AG04449 (cell line): ENCODE results near the gene RNF14.
"Not testable (repeated sequence)": the region's sequence is repeated elsewhere in the genome, so short reads cannot be mapped to it uniquely, and the experiment has no call there.

ENCODE experiments used
- CTCF ChIA-PET: fragments of 350-600 bp; formaldehyde crosslinking; extraction: SDS; loops from one replicate; lab custom pipeline; 2021; ENCODE audit warnings: antibody characterized with exemption; lab: Yijun Ruan, JAX
- POLR2A ChIA-PET: fragments of 400-600, 350-600 bp; formaldehyde crosslinking; extraction: SDS; loops from one replicate; lab custom pipeline; 2020; ENCODE audit warnings: antibody characterized with exemption, inconsistent platforms; lab: Yijun Ruan, JAX
- DNase-seq: peaks from one replicate; pipeline ENCODE4 v3.0.0-alpha.2; 2010; ENCODE audit warnings: low read depth, low spot score
- H3K4me3 ChIP-seq: 2 replicates; pipeline ENCODE4 v1.5.1; 2011; ENCODE audit warnings: low read depth, mild to moderate bottlenecking, control low read depth, low read length
- TF ChIP-seq, protein P1 (sequence below): IDR thresholded peaks from one replicate; pipeline ENCODE4 v1.5.1; 2011; ENCODE audit warnings: mild to moderate bottlenecking, moderate library complexity, low read length, control low read depth, inconsistent platforms; ENCODE audit not compliant: insufficient read depth; ENCODE audit errors: missing control alignments

RNF14 gene

DNA sequence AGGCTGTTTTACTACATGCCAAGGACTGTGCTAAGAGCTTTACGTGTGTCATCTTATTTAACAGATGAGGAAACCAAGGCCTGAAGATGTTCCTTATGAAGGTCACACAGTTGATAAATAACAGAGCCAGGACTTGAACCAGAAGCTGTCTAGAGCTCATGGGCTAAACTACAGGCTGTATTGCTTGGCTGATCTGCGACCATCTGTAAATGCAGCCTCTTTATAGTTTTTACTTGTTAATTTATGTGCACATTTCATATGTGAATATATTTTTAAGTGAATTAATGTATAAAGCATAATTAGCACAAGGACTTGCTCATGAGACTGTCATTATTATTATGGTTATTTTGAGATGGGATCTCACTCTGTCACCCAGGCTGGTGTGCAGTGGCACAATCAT, 63.2 kb downstream of the RNF14 start:
- ChIA-PET CTCF (interaction anchor here (1.3 kb wide), 2 partner anchors 13 to 17 kb away, joined by 4 read pairs; no protein-coding TSS in a partner anchor), POLR2A (no interaction called here)
- TF ChIP-seq, protein P1, sequence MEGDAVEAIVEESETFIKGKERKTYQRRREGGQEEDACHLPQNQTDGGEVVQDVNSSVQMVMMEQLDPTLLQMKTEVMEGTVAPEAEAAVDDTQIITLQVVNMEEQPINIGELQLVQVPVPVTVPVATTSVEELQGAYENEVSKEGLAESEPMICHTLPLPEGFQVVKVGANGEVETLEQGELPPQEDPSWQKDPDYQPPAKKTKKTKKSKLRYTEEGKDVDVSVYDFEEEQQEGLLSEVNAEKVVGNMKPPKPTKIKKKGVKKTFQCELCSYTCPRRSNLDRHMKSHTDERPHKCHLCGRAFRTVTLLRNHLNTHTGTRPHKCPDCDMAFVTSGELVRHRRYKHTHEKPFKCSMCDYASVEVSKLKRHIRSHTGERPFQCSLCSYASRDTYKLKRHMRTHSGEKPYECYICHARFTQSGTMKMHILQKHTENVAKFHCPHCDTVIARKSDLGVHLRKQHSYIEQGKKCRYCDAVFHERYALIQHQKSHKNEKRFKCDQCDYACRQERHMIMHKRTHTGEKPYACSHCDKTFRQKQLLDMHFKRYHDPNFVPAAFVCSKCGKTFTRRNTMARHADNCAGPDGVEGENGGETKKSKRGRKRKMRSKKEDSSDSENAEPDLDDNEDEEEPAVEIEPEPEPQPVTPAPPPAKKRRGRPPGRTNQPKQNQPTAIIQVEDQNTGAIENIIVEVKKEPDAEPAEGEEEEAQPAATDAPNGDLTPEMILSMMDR: no peak
- H3K4me3 ChIP-seq: no peak overlapping the region
- no peak for DNase-seq

DNA sequence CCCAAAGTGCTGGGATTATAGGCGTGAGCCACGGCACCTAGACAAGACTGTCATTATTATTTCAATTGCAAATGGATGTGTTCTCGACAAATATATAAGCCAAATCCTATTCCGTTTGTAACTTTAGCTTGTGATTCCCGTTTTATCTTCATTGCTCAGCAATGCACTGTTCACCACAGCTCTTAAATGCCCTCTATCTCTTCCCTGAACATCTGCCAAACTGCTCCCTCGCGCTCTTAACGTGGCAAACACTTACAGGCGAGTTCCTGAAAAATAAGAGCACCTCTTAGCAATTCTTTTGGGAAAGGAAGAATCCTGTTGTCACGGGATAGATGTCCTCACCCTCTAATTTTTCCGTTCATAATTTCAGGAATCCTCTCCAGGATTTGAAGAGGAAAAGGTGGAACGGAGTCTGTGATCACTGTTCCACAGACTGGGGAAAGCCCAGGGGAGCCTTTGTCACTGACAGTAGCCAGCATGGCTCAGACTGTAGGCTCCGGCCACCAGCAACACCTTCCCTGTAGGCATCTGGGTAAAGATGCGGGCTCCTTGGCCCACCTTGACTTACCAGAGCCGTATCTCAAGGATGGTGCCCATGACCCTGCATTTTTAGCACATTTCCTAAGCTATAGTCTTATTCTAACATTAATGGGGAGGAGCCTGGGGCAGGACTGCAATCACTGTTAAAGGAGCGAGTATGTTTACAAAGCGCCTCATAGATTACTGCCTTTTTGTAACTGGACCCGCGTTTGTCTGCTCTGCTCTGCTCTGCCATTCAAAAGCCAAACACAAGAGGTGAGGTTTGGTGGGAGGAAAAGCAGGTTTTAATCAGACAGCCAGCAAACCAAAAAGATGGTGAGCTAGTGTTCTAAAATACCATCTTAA, 64.1 kb downstream of the RNF14 start:
- TF ChIP-seq, protein P1: no peak
- H3K4me3 ChIP-seq: no peak overlapping the region
- DNase-seq: no peak
- ChIA-PET POLR2A (no interaction called here), CTCF (interaction anchor here (1.3 kb wide), 2 partner anchors 12 to 18 kb away, joined by 4 read pairs; no protein-coding TSS in a partner anchor)

DNA sequence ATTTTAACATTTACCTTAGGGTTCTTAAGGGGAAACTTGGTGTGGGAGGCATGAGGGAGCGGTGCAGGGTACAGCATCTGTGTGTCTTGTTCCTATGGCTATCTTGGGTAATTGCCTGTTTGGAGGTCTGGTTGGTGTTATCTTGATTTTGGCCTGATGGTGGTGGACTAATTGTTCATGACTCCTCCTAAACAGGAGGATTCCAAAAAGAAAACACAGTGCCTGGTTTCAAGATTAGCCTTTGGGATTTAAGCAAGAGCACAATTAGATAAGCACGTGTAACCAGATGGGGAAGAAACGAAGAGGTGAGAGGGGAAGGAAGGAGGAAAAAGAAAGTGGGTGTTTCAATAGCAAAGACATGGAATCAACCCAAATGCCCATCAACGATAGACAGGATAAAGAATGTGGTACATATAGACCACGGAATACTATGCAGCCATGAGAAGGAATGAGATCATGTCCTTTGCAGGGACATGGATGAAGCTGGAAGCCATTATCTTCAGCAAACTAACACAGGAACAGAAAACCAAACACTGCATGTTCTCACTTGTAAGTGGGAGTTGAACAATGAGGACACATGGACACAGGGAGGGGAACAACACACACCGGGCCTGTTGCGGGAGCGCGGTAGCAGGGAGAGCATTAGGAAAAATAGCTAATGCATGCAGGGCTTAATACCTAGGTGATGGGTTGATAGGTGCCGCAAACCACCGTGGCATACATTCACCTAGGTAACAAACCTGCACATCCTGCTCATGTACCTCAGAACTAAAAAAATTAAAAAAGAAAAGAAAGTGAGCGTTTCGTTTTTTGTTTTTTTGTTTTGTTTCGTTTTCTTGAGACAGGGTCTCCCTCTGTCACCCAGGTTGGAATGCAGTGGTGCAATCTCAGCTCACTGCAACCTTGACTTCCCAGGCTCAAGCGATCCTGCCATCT, 65.0 kb downstream of the RNF14 start:
- CTCF ChIA-PET: interaction anchor here (1.3 to 1.4 kb wide), 3 partner anchors 11 to 105 kb away, joined by 4 read pairs; no protein-coding TSS in a partner anchor
- POLR2A ChIA-PET, H3K4me3 ChIP-seq, DNase-seq: not testable (repeated sequence)

DNA sequence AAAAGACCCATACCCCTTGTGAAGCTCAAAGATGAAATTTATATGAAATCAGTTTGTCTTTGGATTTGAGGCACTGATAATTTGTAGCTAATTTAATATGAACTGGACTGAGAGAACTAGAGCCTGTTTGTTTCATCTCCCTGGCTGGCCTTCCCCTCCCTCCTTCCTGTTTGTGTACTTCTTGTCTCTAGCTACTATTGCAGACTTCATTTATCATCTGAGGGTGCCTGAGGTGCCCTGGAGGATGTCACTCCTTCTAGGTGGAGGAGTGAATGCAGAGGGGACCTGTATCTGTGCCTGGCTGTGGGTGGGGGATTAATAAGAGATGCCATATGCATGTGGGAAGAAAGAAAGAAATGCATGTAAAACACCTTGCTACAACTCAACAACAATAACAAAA, 66.1 kb downstream of the RNF14 start:
- POLR2A ChIA-PET: no interaction called here
- no peak for DNase-seq
- TF ChIP-seq, protein P1: no peak
- CTCF ChIA-PET: interaction anchor here (1.4 kb wide), 1 partner anchor 104 kb away, joined by 4 read pairs; no protein-coding TSS in a partner anchor
- no peak overlapping the region for H3K4me3 ChIP-seq

DNA sequence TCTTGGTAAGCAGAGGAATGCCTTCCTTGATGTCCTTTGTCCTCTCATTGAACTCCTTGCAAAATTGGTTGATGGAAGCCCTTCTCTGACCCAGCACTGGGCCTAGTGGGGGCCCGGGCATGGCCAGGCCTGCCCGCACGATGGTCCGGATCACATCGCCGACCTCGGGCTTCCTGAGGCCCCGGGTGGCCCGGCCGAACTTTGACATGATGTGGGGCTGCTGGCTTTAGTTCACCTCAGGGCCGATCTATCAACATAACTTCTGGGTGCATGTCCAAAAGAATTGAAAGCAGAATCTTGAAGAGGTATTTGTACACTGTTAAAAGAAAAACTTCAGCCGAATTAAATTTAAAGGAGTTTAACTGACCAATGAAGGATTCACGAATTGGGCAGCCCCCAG, 68.0 kb downstream of the RNF14 start:
- TF ChIP-seq, protein P1: no peak
- H3K4me3 ChIP-seq: no peak overlapping the region
- CTCF ChIA-PET: no interaction called here
- POLR2A ChIA-PET: no interaction called here
- no peak for DNase-seq

DNA sequence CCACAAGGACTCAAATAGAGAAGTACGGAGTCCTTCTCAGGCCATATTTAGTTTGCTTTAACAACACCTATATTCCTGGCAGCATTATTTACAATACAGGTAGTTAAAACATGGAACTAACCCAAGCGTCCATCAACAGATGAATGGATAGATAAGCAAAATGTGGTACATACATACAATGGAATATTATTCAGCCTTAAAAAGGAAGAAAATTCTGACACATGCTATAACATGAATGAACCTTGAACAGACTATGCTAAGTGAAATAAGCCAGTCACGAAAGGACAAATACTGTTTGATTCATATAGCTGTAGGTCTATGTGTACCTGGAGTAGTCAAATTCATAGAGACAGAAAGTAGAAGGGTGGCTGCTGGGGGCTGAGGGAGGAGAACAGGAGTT, 68.7 kb downstream of the RNF14 start:
- H3K4me3 ChIP-seq, POLR2A ChIA-PET, DNase-seq: not testable (repeated sequence)
- CTCF ChIA-PET: interaction anchor here (0.7 kb wide), 1 partner anchor 25 kb away, joined by 3 read pairs; the partner anchor contains the start of gene GNPDA1

DNA sequence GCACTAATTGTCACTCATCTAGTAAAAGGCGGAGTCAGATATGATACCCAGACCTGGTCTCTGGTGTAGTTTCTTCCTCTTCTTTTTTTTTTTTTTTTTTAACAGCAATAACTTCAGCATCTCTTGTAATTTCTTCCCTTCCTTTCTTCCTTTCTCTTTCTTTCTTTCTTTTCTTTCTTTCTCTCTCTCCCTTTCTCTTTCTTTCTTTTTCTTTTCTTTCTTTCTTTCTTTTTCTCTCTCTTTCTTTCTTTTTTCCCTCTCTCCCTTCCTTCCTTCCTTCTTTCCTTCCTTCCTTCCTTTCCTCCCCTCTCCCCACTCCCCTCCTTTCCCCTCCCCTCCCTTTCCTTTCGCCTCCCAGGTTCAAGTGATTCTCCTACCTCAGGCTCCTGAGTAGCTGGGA, 69.8 kb downstream of the RNF14 start:
- CTCF ChIA-PET: no interaction called here
- POLR2A ChIA-PET: no interaction called here
- no peak overlapping the region for H3K4me3 ChIP-seq
- TF ChIP-seq, protein P1: no peak
- DNase-seq: no peak
